Lower leg skin (tissue), 4 donors: ENCODE results near the gene PCBP1. TPM values are rescaled to one million over a fixed set of nuclear protein-coding genes. Genes with fewer than 3 reads are reported as not detected.
A peak's percentile ranks its signal among the peaks of the same experiment; 100 is the strongest.

ENCODE experiments used
- DNase-seq, 2 donors: peaks; one replicate each; pipeline ENCODE4 v3.0.0-alpha.2; 2019; ENCODE audit warnings: low spot score in 2 of 2
- H3K4me3 ChIP-seq: fragments of 200-600 bp; sonication (generic); 2 replicates; pipeline ENCODE4 v1.5.1; 2017; ENCODE audit warnings: mild to moderate bottlenecking, low read depth; ENCODE audit not compliant: poor library complexity, severe bottlenecking
- POLR2A ChIP-seq, 2 donors: fragments of 450-650 bp; IDR thresholded peaks; one replicate each; pipeline ENCODE4 v1.6.1; 2016 to 2017; ENCODE audit warnings: antibody characterized with exemption in 2 of 2, mild to moderate bottlenecking in 1 of 2, moderate library complexity in 1 of 2
- WGBS, 2 donors: methylation state at CpG; one replicate each; pipeline ENCODE4 v1.1.5; 2018; 5-methylcytosine and 5-hydroxymethylcytosine counted together
- intact Hi-C: fragments of 100-400 bp; cut with DNase I; formaldehyde crosslinking; loops from one replicate; pipeline ENCODE4 v1.15.0; 2023; ENCODE audit warnings: low total_unique reads
- total RNA-seq, 4 donors: library from RNA; depleted of rRNA; stranded (reverse); fragments of >200 nt; gene quantifications; one replicate each; pipeline ENCODE4 v1.1.0, GENCODE V29; 2016
- TF ChIP-seq, protein P1 (sequence below), 3 donors: fragments of 450-650 bp; IDR thresholded peaks; one replicate each; pipeline ENCODE4 v1.5.1; 2016; ENCODE audit warnings: antibody characterized with exemption in 3 of 3, mild to moderate bottlenecking in 3 of 3, moderate library complexity in 2 of 3

PCBP1 gene
- 100 to 1,000 TPM; 148 to 247 (median 186) TPM for total RNA-seq

- TF ChIP-seq, protein P1, sequence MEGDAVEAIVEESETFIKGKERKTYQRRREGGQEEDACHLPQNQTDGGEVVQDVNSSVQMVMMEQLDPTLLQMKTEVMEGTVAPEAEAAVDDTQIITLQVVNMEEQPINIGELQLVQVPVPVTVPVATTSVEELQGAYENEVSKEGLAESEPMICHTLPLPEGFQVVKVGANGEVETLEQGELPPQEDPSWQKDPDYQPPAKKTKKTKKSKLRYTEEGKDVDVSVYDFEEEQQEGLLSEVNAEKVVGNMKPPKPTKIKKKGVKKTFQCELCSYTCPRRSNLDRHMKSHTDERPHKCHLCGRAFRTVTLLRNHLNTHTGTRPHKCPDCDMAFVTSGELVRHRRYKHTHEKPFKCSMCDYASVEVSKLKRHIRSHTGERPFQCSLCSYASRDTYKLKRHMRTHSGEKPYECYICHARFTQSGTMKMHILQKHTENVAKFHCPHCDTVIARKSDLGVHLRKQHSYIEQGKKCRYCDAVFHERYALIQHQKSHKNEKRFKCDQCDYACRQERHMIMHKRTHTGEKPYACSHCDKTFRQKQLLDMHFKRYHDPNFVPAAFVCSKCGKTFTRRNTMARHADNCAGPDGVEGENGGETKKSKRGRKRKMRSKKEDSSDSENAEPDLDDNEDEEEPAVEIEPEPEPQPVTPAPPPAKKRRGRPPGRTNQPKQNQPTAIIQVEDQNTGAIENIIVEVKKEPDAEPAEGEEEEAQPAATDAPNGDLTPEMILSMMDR (IDR thresholded peaks at IDR 0.05): no peak
- TF ChIP-seq POLR2A (IDR thresholded peaks at IDR 0.05): peak in 1 of 2 donors; percentile 87
- WGBS, 2 donors: 0% methylated on average over 57 to 69 of the region's 94 CpGs
- peak; percentile 91 to 99 for DNase-seq
- intact Hi-C loops: loop anchor here (1.0 kb wide), 1 partner anchor 49 kb away; no protein-coding TSS in a partner anchor
- H3K4me3 ChIP-seq: peak within 1 kb of the TSS; percentile 91
These were observed at the start of gene PCBP1 for GRCh38 chr2:70086838-70087701. Gene PCBP1 (plus strand): TSS chr2:70087477. CDS start chr2:70087744, 267 bp downstream.

DNA sequence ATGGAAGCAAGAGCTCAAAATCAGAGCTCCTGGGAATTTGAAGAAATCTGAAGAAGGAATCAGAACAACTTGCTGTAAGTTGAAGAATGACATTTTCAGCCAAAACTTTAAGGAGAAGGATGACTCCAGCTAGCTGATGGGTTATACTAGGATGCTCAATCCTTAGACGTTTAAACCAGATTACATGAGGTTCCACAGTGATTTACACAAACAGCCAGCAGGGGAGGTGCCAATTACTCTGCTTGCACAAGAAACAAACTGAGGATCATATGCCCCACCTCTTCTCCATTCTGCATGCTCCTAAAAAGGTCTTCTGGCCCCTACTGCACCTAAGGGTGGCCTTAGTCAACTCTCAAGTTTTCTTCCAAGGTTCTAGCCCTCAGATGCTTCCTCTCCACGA, 47.9 kb upstream of the PCBP1 start:
- intact Hi-C loops: no loop called here
- DNase-seq: peak in 1 of 2 donors; percentile 5
- WGBS, 2 donors: 76 to 78% methylated on average over 2 of the region's 2 CpGs
- TF ChIP-seq POLR2A (IDR thresholded peaks at IDR 0.05): no peak
- TF ChIP-seq, protein P1 (IDR thresholded peaks at IDR 0.05): no peak
- no peak overlapping the region for H3K4me3 ChIP-seq

DNA sequence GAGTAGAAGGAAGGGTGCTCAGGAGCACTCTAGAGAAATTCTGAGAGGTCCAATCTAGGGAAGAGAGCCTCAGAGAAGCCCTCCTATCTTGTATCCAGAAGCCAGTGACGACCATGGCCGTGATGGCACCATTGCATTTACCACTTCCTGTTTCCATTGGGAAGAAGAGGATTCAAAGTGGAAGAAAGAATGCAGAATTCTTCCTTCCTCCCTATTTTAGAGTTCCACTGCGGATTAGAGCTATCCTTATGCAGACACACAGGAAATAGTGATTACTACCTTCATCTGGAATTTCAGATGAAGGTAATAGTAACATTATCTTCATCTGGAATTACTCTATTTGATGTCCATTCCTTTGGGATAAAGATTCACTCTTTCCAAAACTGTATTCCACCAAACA, 45.6 kb upstream of the PCBP1 start:
- 55 to 71% methylated on average over 3 of the region's 3 CpGs for WGBS, 2 donors
- no peak for DNase-seq
- TF ChIP-seq POLR2A (IDR thresholded peaks at IDR 0.05): no peak
- TF ChIP-seq, protein P1 (IDR thresholded peaks at IDR 0.05): no peak
- intact Hi-C loops: no loop called here
- no peak overlapping the region for H3K4me3 ChIP-seq

DNA sequence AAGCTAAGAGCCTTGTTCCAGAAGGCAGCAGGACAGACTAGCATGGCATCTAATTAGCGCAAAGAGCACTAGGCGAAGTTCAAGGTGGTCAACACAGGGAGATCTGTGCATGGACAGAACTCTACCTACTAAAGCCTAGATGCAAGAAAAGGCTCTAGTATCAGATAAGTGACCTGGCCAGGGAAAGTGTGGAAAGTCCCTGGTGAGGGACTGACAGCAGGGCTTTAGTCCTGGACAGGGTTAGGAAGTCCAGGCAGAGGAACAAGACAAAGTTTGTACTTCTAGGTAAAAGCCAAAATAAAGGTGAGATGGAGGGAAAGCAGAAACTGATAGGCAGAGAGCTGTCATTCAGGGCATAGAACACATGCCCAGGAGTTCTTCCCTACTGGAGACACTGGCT, 45.0 kb upstream of the PCBP1 start:
- 92 to 93% methylated on average over 2 of the region's 2 CpGs for WGBS, 2 donors
- no peak overlapping the region for H3K4me3 ChIP-seq
- TF ChIP-seq, protein P1 (IDR thresholded peaks at IDR 0.05): no peak
- TF ChIP-seq POLR2A (IDR thresholded peaks at IDR 0.05): no peak
- no peak for DNase-seq
- intact Hi-C loops: no loop called here

DNA sequence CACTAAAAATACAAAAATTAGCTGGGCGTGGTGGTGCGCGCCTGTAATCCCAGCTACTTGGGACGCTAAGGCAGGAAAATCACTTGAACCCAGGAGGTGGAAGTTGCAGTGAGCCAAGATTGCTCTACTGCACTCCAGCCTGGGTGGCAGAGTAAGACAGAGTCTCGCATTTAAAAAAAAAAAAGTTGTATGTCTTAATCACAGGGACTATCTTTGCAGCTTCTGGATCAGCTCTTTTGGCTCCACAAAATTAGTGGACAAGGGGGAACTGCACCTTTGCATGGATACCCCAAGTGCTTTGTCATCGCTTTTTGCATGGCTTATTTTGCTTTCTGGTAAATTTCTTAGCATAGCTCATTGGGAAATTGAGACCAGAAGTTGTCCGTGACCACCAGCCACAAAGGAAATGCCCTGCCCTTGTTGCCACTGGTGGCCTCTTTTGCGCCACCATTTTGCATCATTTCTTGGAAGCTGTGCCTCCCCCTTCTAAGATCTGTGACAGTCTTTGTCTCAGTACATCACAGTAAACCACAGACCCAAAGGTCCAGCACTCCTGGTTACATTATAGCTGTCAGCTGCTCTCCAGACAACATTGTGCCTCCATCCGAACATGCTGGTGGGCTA, 43.9 kb upstream of the PCBP1 start:
- 91 to 94% methylated on average over 9 of the region's 9 CpGs for WGBS, 2 donors
- no peak for DNase-seq

More for the DNA sequence above, 43.9 kb upstream of the PCBP1 start:
- no peak overlapping the region for H3K4me3 ChIP-seq
- intact Hi-C loops: no loop called here
- no peak for TF ChIP-seq POLR2A (IDR thresholded peaks at IDR 0.05)
- TF ChIP-seq, protein P1 (IDR thresholded peaks at IDR 0.05): no peak
